NCI-H524 (cell line): ENCODE results near the gene CNIH4.
"Not testable (repeated sequence)": the region's sequence is repeated elsewhere in the genome, so short reads cannot be mapped to it uniquely, and the experiment has no call there.

Experiments
- DNase-seq, 2 experiments: peaks; one replicate each; lab custom pipeline; 2025; lab: John Stamatoyannopoulos, UW

The CNIH4 gene

DNA sequence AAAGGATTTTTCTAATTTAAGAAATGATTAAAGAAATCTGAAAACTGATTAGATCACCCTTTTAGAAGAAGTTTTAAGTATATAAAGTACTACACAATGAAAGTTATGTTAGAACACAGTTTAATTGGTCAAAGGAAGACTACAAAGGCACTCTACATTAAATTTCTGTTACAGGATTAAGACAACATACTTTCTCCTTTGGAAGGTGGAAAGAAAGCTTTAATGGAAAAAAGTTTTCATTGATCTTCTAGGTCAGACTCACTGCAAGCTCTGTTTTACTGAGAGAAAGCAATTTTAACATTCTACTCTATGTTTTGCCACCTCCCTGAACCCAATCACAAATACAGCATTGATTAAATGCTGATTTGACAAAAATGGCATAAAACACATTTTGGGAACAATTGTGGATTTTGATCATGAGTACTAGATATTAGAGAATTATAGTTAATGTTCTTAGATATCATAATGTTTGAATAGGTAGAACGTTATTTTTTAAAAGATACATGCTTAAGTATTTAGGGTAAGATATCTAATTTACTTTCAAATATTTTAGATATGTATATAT is 45.9 kb downstream of the CNIH4 start:
- no peak for DNase-seq

DNA sequence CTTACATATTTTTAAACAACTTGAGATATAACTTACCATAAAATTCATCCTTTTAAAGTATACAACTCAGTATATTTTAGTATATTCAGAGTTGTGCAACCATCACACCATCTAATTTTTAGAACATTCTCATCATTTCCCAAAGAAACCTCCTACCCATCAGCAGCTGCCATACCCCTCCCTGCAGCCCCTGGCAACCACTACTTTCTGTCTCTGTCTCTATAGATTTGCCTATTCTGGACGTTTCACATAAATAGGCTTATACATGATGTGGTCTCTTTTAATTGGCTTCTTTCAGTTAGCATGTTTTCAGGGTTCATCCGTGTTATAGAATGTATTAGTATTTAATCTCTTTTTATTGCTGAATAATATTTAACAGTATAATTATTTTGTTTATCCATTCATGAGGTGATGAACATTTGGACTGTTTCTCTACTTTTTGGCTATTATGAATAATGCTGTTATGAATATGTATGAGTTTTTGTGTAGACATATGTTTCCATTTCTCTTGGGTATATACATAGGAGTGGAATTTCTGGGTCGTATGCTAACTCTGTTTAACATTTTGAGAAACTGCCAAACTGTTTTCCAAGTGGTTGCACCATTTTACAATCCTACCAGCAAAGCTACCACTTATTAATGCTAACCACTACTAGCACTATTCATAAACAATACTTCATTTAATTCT is 48.4 kb downstream of the CNIH4 start:
- no peak for DNase-seq

DNA sequence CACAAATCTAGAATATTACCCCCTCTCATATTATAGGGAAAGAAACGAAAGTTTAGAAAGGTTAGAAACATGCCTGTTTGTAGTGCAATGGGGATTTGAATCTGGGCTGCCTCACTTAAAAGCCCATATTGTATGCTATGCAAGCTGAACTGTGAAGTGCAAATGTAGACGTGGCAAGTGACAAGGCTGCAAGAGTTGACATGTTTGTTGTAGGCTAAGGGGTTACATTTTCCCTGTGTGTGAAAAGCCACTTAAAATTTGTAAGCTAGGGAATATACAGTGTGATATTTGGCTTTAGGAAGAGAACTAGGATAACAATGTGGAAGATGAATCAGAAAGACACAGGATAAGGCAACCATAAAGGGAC is 48.9 kb downstream of the CNIH4 start:
- no peak for DNase-seq

DNA sequence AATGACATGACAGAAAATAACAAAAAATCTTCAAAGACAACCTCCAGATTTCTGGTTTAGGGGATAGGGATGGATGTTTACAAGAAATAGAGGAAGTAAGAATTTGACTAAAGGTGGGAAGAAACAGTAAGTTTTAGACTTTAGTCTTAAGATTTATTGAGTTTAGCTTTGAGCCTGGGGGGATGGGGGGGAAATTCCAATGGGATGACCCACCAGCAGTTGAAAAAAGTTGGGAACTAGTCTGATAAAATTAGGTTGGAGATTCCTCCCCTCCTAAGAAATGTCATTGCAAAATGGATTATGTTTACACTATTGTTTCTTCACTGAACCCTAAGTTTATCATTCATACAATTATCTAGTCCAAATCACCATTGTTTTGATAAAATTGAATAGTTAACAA is 49.5 kb downstream of the CNIH4 start:
- DNase-seq = no peak

DNA sequence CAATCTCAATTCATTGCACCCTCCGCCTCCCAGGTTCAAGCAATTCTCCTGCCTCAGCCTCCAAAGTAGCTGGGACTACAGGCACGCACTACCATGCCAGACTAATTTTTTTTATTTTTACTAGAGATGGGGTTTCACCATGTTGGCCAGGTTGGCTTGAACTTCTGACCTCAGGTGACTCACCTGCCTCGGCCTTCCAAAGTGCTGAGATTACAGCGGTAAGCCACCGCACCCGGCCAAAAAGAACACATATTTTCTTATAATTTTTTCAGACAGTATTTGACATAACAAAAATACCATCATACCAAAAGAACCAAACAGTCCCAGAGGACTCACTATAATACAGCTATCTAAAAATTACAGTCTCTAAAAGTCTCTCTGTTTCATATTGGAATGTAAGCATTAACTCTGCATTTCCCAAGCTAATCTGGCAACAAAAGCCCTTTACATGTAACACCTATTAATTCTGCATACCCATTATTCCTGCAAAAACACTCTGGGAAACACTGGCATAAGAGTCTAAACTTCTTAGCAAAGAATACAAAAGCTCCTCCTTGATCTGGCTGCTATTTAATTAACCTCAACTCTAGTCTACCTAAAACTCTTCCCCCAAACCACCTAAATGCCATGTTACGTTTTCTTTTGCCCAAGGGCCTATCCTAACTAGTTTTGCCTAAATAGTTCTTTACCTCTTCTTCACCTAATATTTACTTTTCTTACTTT is 51.1 kb downstream of the CNIH4 start:
- no peak for DNase-seq

DNA sequence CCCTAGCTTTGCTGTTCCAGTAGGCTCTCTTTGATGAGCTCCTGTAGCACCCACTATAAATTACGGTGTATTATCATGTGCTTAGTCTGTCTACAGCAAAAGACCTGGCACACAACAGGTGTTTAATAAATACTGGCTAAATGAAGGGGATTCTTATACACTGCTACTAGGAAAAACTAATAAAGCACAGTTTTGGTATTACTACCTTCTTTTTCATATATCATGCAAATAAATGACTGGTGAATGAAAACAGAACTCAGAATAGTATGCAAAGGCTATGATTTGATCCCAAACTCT is 51.6 kb downstream of the CNIH4 start:
- DNase-seq = no peak

DNA sequence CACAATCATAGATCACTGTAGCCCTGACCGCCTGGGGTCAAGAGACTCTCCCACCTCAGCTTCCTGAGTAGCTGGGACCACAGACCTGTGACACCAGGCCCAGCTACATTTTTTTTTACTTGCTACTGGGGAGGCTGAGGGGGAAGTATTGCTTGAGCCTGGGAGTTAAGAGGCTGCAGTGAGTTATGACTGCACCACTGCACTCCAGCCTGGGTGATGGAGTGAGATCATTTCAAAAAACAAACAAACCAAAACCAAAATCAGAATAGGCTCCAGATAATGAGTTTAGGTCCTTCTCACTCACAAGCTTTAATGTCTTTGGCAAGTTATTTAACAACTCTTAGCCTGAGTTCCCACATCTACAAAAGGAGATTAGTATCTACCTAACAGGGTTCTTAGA is 55.1 kb downstream of the CNIH4 start:
- DNase-seq = no peak

DNA sequence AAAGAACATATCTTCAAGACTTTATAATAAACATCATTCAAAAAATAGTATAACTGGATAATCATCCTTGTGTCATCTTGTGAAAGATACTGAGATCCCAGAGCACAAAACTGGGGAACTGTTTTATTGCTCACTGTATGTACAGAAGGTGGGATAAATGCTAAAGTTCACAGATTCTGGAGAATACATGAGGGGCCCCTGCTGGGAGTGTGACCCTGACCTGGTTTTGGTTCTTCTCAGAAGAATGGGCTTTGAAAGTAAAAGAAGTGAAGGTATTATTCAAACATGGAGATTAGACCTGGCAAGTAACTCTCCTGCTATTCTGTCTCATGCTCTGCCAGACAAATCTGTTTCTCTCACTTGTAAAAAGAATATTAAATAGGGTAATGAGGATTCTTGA is 63.4 kb downstream of the CNIH4 start:
- no peak for DNase-seq

DNA sequence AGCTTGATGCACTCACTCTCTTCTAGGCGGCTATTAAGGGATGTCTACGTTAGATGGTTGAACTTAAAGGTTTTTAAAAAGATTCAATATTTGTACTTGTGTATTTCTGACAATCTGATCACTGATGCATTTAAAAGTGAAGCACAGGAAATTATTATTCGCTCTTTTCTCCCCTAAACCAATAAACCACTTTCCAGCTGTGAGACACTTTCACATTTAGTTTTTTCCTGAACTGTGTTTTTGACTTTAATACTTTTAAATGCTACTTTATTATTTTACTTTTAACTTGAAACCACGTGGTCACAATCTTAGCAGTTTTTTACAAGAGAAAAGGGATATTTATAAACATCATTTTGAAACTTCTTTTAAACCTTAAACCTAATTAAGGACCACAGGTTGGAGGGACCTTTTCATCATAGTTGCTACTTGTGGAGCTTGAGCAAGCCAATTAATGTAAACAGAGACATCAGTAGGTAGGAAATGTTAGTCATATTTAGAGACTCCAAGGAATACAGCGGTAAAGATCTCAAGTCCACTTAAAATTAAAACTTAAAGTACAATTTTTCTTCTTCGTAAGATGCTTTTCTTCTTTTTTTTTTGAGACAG is 68.7 kb downstream of the CNIH4 start:
- no peak for DNase-seq

DNA sequence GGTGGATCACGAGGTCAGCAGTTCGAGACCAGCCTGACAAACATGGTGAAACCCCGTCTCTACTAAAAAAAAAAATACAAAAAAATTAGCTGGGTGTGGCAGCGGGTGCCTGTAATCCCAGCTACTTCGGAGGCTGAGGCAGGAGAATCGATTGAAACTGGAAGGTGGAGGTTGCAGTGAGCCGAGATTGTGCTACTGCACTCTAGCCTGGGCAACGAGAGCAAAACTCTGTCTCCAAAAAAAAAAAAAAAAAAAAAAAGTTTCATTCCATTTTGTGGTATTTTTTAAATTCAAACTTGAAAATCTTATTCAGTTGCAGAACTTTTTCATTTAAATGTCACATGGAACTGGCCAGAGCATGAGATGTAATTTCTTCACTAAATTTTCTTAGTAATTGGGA is 70.2 kb downstream of the CNIH4 start:
- not testable (repeated sequence) for DNase-seq

DNA sequence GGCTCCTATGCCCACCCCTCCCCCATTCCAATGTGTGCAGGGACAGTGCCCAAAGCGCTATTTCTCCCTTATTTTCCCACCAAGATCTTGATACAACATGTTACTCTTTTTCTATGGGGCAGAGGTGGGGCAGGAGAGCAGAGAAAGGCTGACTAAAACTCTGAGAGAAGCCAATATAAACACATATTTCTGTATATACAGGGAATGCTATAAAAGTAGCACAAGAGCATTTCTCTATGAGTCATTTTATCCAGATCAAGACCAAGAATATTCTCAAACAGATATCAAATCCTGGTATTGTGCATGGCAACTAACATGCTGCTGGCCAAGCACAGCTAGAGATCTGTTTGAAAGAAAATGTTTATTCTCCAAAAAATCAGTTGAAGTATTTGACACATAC is 70.7 kb downstream of the CNIH4 start:
- DNase-seq = no peak

DNA sequence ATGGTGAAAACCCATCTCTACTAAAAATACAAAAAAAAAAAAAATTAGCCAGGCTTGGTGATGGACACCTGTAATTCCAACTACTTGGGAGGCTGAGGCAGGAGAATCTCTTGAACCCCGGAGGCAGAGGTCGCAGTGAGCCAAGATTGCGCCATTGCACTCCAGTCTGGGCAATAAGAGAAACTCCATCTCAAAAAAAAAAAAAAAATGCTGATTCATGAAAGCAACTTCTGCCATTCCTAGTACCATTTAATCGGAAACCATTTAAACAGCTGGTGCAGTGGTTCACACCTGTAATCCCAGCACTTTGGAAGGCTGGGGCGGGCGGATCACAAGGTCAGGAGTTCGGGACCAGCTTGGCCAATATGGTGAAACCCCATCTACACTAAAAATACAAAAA is 72.0 kb downstream of the CNIH4 start:
- DNase-seq = not testable (repeated sequence)
